Ishikawa (cell line): ENCODE data around the gene MAN1A2.

Experiments used
- EGR1 ChIP-seq: IDR thresholded peaks from 2 replicates; pipeline ENCODE4 v1.6.1; 2012
- FOXM1 ChIP-seq: IDR thresholded peaks from 2 replicates; pipeline ENCODE4 v1.6.1; 2012; ENCODE audit warnings: low read depth, borderline replicate concordance
- MAX ChIP-seq: IDR thresholded peaks from 2 replicates; pipeline ENCODE4 v1.6.1; 2012
- TAF1 ChIP-seq: IDR thresholded peaks from 2 replicates; pipeline ENCODE4 v1.6.1; 2012; ENCODE audit warnings: low read depth, mild to moderate bottlenecking
- TCF12 ChIP-seq: IDR thresholded peaks from 2 replicates; pipeline ENCODE4 v1.6.1; 2012; ENCODE audit warnings: low read depth
- TEAD4 ChIP-seq: IDR thresholded peaks from 2 replicates; pipeline ENCODE4 v1.6.1; 2012
- ZBTB7A ChIP-seq: IDR thresholded peaks from 2 replicates; pipeline ENCODE4 v1.6.1; 2012; ENCODE audit warnings: low read depth

DNA sequence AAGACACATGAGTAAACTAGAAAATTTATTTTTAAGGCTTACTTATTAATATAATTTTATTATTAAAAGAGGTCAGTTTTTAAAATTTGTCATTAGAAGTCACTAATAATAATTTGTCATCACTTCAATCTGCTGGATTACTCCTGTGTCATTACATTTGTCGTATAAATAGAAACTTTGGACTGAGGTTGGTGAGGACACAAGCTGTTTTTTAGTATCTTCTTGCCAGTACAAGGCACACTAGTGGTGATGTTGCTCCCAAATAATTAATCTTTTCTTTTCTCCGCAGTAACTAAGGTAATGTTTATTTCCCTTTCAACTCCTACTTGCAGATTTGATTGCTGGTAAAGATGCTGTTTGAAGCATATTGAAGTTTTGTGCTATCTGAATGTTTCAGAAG, 179.2 kb downstream of the MAN1A2 start:
- no peak for TF ChIP-seq ZBTB7A
- no peak for TF ChIP-seq TEAD4
- no peak for TF ChIP-seq MAX
- TF ChIP-seq TAF1, result no peak
- TF ChIP-seq FOXM1, result no peak
- TF ChIP-seq TCF12, result no peak
- no peak for TF ChIP-seq EGR1
